Measurements from ENCODE around the gene CISTR.

The CISTR gene

DNA sequence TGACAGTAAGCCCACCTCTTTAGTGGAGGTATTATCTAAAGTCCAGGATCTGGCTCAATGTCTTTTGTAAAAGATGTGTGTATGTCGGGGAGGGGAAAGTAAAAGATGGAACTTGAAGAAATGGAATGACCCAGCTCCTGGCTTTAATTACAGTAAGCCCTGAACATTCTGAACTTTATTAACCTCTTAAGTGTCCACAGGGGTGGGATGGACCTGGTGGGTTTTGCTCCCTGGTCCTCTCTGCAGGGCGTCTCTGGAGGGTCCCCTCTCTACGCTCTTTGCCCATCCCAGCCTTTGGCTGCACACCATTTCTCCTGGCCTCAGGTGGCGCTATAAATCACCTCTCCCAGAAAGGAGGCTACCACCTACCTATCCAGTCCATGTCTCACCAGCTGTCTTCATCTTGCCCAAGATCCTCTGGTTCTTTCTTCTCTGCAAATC is 3.7 kb upstream of the CISTR start:
- peak overlapping the region; percentile 88 for H3K27ac ChIP-seq
- TF ChIP-seq, protein P1, sequence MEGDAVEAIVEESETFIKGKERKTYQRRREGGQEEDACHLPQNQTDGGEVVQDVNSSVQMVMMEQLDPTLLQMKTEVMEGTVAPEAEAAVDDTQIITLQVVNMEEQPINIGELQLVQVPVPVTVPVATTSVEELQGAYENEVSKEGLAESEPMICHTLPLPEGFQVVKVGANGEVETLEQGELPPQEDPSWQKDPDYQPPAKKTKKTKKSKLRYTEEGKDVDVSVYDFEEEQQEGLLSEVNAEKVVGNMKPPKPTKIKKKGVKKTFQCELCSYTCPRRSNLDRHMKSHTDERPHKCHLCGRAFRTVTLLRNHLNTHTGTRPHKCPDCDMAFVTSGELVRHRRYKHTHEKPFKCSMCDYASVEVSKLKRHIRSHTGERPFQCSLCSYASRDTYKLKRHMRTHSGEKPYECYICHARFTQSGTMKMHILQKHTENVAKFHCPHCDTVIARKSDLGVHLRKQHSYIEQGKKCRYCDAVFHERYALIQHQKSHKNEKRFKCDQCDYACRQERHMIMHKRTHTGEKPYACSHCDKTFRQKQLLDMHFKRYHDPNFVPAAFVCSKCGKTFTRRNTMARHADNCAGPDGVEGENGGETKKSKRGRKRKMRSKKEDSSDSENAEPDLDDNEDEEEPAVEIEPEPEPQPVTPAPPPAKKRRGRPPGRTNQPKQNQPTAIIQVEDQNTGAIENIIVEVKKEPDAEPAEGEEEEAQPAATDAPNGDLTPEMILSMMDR (conservative IDR thresholded peaks at IDR 0.05): no peak

GRCh38 chr12:53754633-53755264 is 3.0 kb upstream of the CISTR start:
- peak overlapping the region; percentile 88 for H3K27ac ChIP-seq
- TF ChIP-seq, protein P1 (conservative IDR thresholded peaks at IDR 0.05): no peak

DNA sequence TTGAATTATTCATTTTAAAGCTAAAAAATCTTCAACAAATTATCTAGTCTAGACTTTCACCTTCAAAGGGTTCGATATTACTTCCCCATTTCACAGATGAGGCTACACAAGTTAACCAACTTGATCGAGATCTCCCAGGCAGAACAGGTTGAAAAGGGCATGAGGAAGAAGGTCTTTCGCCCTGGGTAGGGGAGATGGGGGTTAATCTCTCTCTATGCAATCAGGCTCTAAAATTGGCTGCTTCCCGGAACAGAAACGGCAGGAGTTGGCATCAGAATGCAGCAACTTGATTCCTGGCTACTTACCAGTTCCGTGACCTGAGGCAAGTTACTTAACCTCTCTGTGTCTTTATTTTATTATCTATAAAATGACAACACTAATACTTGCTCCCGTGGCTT is 2.4 kb upstream of the CISTR start:
- TF ChIP-seq, protein P1 (conservative IDR thresholded peaks at IDR 0.05): no peak
- peak overlapping the region; percentile 88 for H3K27ac ChIP-seq

- TF ChIP-seq, protein P1 (conservative IDR thresholded peaks at IDR 0.05): no peak
- H3K27ac ChIP-seq: peak overlapping the region; percentile 88; the same call in 1 of the 2 replicates
These were observed 842 bp upstream of the CISTR start for GRCh38 chr12:53752621-53753020.

GRCh38 chr12:53752192-53752601 is 418 bp upstream of the CISTR start:
- TF ChIP-seq, protein P1 (conservative IDR thresholded peaks at IDR 0.05): no peak
- H3K27ac ChIP-seq: no peak overlapping the region

- TF ChIP-seq, protein P1 (conservative IDR thresholded peaks at IDR 0.05): no peak
- H3K27ac ChIP-seq: peak overlapping the region; percentile 70; the same call in 1 of the 2 replicates
These were observed 905 bp downstream of the CISTR start for GRCh38 chr12:53750812-53751335.

GRCh38 chr12:53749986-53750811 is 1.6 kb downstream of the CISTR start:
- TF ChIP-seq, protein P1 (conservative IDR thresholded peaks at IDR 0.05): no peak
- peak overlapping the region; percentile 70; the same call in 1 of the 2 replicates for H3K27ac ChIP-seq

All from VCaP (cell line).